CD4-positive, CD25-positive, alpha-beta regulatory T cell (primary cell): ENCODE measurements around the gene SNED1. TPM values are rescaled to one million over a fixed set of nuclear protein-coding genes. Genes with fewer than 3 reads are reported as not detected.

Source experiments
- ATAC-seq, 2 donors: fragments of 150-1000 bp; cut with Tn5 transposase; one replicate each; pipeline ENCODE4 v1.10.0; 2021; ENCODE audit warnings: low read depth in 2 of 2, moderate number of reproducible peaks in 2 of 2, moderate library complexity in 1 of 2
- DNase-seq, 3 donors: peaks; one replicate each; pipeline versions ENCODE4 v3.0.0 to v3.0.0-alpha.2; 2012 to 2022; ENCODE audit warnings: mixed read lengths in 1 of 3
- H3K27ac ChIP-seq: one replicate; pipeline ENCODE4 v1.7.0; 2013; ENCODE audit warnings: mild to moderate bottlenecking, low read length; ENCODE audit not compliant: insufficient read depth, poor library complexity, severe bottlenecking
- H3K27me3 ChIP-seq: one replicate; pipeline ENCODE4 v1.7.0; 2013; ENCODE audit warnings: low read length; ENCODE audit not compliant: control insufficient read depth, insufficient read depth
- H3K36me3 ChIP-seq: one replicate; pipeline ENCODE4 v1.7.0; 2013; ENCODE audit warnings: mild to moderate bottlenecking, low read length, moderate library complexity; ENCODE audit not compliant: control insufficient read depth, insufficient read depth
- H3K4me1 ChIP-seq: 2 replicates; pipeline ENCODE4 v1.7.0; 2013; ENCODE audit warnings: mild to moderate bottlenecking, low read length; ENCODE audit not compliant: insufficient read depth, control insufficient read depth, poor library complexity, severe bottlenecking
- H3K4me3 ChIP-seq: one replicate; pipeline ENCODE4 v1.7.0; 2013; ENCODE audit warnings: low read depth, mild to moderate bottlenecking, low read length, moderate library complexity
- H3K9me3 ChIP-seq, 2 experiments: 1 replicate in 1 of 2; 2 replicates in 1 of 2; pipeline ENCODE4 v1.7.0; 2013; ENCODE audit warnings: low read length in 2 of 2, mild to moderate bottlenecking in 1 of 2, moderate library complexity in 1 of 2; ENCODE audit not compliant: control insufficient read depth in 2 of 2
- H3K27ac Mint-ChIP-seq, 3 donors: one replicate each; pipeline ENCODE4 v1.8.0; 2020 to 2022; ENCODE audit warnings: mild to moderate bottlenecking in 3 of 3, mixed read lengths in 3 of 3, moderate library complexity in 2 of 3
- H3K27me3 Mint-ChIP-seq: one replicate; pipeline ENCODE4 v1.8.0; 2022; ENCODE audit warnings: mild to moderate bottlenecking, mixed read lengths
- H3K36me3 Mint-ChIP-seq: one replicate; pipeline ENCODE4 v1.8.0; 2020; ENCODE audit warnings: mixed read lengths
- H3K4me1 Mint-ChIP-seq, 4 donors: one replicate each; pipeline ENCODE4 v1.8.0; 2020 to 2022; ENCODE audit warnings: mixed read lengths in 4 of 4, mild to moderate bottlenecking in 1 of 4
- H3K4me3 Mint-ChIP-seq, 4 donors: one replicate each; pipeline ENCODE4 v1.8.0; 2020 to 2022; ENCODE audit warnings: mild to moderate bottlenecking in 4 of 4, mixed read lengths in 4 of 4, moderate library complexity in 3 of 4
- H3K9me3 Mint-ChIP-seq, 7 donors: one replicate each; pipeline ENCODE4 v1.8.0; 2020 to 2022; ENCODE audit warnings: mixed read lengths in 7 of 7, mild to moderate bottlenecking in 3 of 7, moderate library complexity in 2 of 7
- polyA plus RNA-seq, 4 donors: library from polyadenylated mRNA; unstranded; fragments of 300-500 nt; fragmentation: Illumina TruSeq; gene quantifications; one replicate each; pipeline ENCODE4 v1.2.3, GENCODE V29; 2021
- total RNA-seq: library from RNA; stranded (reverse); gene quantifications from one replicate; pipeline ENCODE4 v1.2.3, GENCODE V29; 2022

Gene SNED1
- total and polyA plus RNA-seq, 5 donors from 2014 or later, result 1.7 to 170 (median 2.5) TPM

GRCh38 chr2:241087420-241088268, 89.2 kb downstream of the SNED1 start:
- peak overlapping the region in 1 of 3 donors; percentile 62 for H3K27ac Mint-ChIP-seq

GRCh38 chr2:241088376-241088775, 90.0 kb downstream of the SNED1 start:
- Mint-ChIP-seq H3K9me3 (peaks cover 0 to 8% (median 0%) of the 10 kb centered on the region in 7 donors), H3K4me3 (no peak overlapping the region), H3K36me3 (peaks cover 68% of the 10 kb centered on the region), H3K4me1 (peaks cover 0 to 15% (median 15%) of the 10 kb centered on the region in 4 donors), H3K27ac (peak overlapping the region in 2 of 3 donors; percentile 48 to 62), H3K27me3 (no peaks in the 10 kb centered on the region)
- Histone ChIP-seq H3K4me1 (peaks cover 3% of the 10 kb centered on the region), H3K27ac (no peak overlapping the region), H3K9me3 (no peaks in the 10 kb centered on the region), H3K36me3 (peaks cover 80% of the 10 kb centered on the region), H3K27me3 (no peaks in the 10 kb centered on the region), H3K4me3 (no peak overlapping the region)
- DNase-seq (no peak), ATAC-seq (no peak)

More at GRCh38 chr2:241087420-241088268, 89.2 kb downstream of the SNED1 start:
- Histone ChIP-seq H3K27me3 (no peaks in the 10 kb centered on the region), H3K36me3 (peaks cover 73% of the 10 kb centered on the region), H3K4me3 (no peak overlapping the region), H3K9me3 (no peaks in the 10 kb centered on the region), H3K4me1 (no peaks in the 10 kb centered on the region), H3K27ac (no peak overlapping the region)
- Mint-ChIP-seq H3K4me1 (peaks cover 0 to 19% (median 16%) of the 10 kb centered on the region in 4 donors), H3K27me3 (no peaks in the 10 kb centered on the region), H3K9me3 (peaks cover 0 to 8% (median 0%) of the 10 kb centered on the region in 7 donors), H3K4me3 (no peak overlapping the region), H3K36me3 (peaks cover 70% of the 10 kb centered on the region)
- DNase-seq, result no peak
- no peak for ATAC-seq

- no peak overlapping the region for H3K4me3 Mint-ChIP-seq
- H3K4me3 ChIP-seq, result no peak overlapping the region
- ATAC-seq (no peak), DNase-seq (no peak)
- H3K27me3 Mint-ChIP-seq, result no peaks in the 10 kb centered on the region
- no peak overlapping the region for H3K27ac ChIP-seq
- H3K36me3 Mint-ChIP-seq, result peaks cover 68% of the 10 kb centered on the region
- H3K4me1 ChIP-seq, result peaks cover 3% of the 10 kb centered on the region
- H3K36me3 ChIP-seq, result peaks cover 85% of the 10 kb centered on the region
- H3K27me3 ChIP-seq, result no peaks in the 10 kb centered on the region
- H3K9me3 ChIP-seq, result no peaks in the 10 kb centered on the region
- H3K9me3 Mint-ChIP-seq, result peaks cover 0 to 8% (median 0%) of the 10 kb centered on the region in 7 donors
- peaks cover 0 to 19% (median 13%) of the 10 kb centered on the region in 4 donors for H3K4me1 Mint-ChIP-seq
- no peak overlapping the region for H3K27ac Mint-ChIP-seq
These were observed 90.6 kb downstream of the SNED1 start for GRCh38 chr2:241088791-241089732.

GRCh38 chr2:241091201-241091600, 92.8 kb downstream of the SNED1 start:
- H3K27ac Mint-ChIP-seq, result peak overlapping the region in 1 of 3 donors; percentile 5
- ATAC-seq (no peak), DNase-seq (no peak)
- H3K27me3 Mint-ChIP-seq, result peaks cover 4% of the 10 kb centered on the region
- H3K4me1 Mint-ChIP-seq, result peaks cover 10 to 38% (median 17%) of the 10 kb centered on the region in 4 donors
- peaks cover 0 to 2% (median 0%) of the 10 kb centered on the region in 7 donors for H3K9me3 Mint-ChIP-seq
- Histone ChIP-seq H3K4me3 (no peak overlapping the region), H3K27me3 (no peaks in the 10 kb centered on the region), H3K9me3 (no peaks in the 10 kb centered on the region), H3K4me1 (peaks cover 21% of the 10 kb centered on the region), H3K27ac (no peak overlapping the region), H3K36me3 (peaks cover 89% of the 10 kb centered on the region)
- H3K36me3 Mint-ChIP-seq, result peaks cover 61% of the 10 kb centered on the region
- H3K4me3 Mint-ChIP-seq, result no peak overlapping the region

- no peak overlapping the region for H3K27ac ChIP-seq
- Mint-ChIP-seq H3K36me3 (peaks cover 61% of the 10 kb centered on the region), H3K9me3 (peaks cover 0 to 2% (median 0%) of the 10 kb centered on the region in 7 donors), H3K4me3 (no peak overlapping the region), H3K4me1 (peaks cover 13 to 45% (median 20%) of the 10 kb centered on the region in 4 donors), H3K27me3 (peaks cover 4% of the 10 kb centered on the region), H3K27ac (peak overlapping the region in 1 of 3 donors; percentile 5)
- peaks cover 28% of the 10 kb centered on the region for H3K4me1 ChIP-seq
- no peaks in the 10 kb centered on the region for H3K9me3 ChIP-seq
- peaks cover 88% of the 10 kb centered on the region for H3K36me3 ChIP-seq
- no peak overlapping the region for H3K4me3 ChIP-seq
- DNase-seq, result no peak
- H3K27me3 ChIP-seq, result no peaks in the 10 kb centered on the region
- ATAC-seq, result no peak
These were observed 93.5 kb downstream of the SNED1 start for GRCh38 chr2:241091734-241092445.

GRCh38 chr2:241092677-241093076, 94.3 kb downstream of the SNED1 start:
- Mint-ChIP-seq H3K4me1 (peaks cover 21 to 53% (median 27%) of the 10 kb centered on the region in 4 donors), H3K27ac (peak overlapping the region in 1 of 3 donors; percentile 71), H3K36me3 (peaks cover 62% of the 10 kb centered on the region), H3K27me3 (peaks cover 4% of the 10 kb centered on the region), H3K4me3 (no peak overlapping the region), H3K9me3 (peaks cover 0 to 2% (median 0%) of the 10 kb centered on the region in 7 donors)
- no peak overlapping the region for H3K27ac ChIP-seq
- H3K4me3 ChIP-seq, result no peak overlapping the region
- peaks cover 35% of the 10 kb centered on the region for H3K4me1 ChIP-seq
- DNase-seq (no peak), ATAC-seq (no peak)
- H3K27me3 ChIP-seq, result no peaks in the 10 kb centered on the region
- no peaks in the 10 kb centered on the region for H3K9me3 ChIP-seq
- peaks cover 88% of the 10 kb centered on the region for H3K36me3 ChIP-seq
